Right lobe of liver (tissue), 4 donors: ENCODE data around the gene TH.

Experiments used
- CTCF ChIP-seq, 4 donors: fragments of 200-600 bp in 3 of 4; fragments of 450-650 bp in 1 of 4; IDR thresholded peaks; one replicate each; pipeline versions ENCODE4 v1.5.1 to v1.8.0; 2016 to 2022; ENCODE audit warnings: antibody characterized with exemption in 4 of 4, mild to moderate bottlenecking in 2 of 4
- POLR2A ChIP-seq: fragments of 450-650 bp; IDR thresholded peaks from one replicate; pipeline ENCODE4 v1.6.1; 2017; ENCODE audit warnings: antibody characterized with exemption, mild to moderate bottlenecking
- donor health status: DM: no; HTN: no; CAD: no.
- donor health status: DM: no; HTN: no; CAD: no.
- donor health status: DM: no; HTN: yes; CAD: no.

GRCh38 chr11:2120359-2121100 is 51.1 kb downstream of the TH start:
- no peak for TF ChIP-seq POLR2A
- TF ChIP-seq CTCF (IDR thresholded peaks at IDR 0.05), result no peak
